ENCODE measurements around the gene HBB. TPM values are rescaled to one million over a fixed set of nuclear protein-coding genes. Genes with fewer than 3 reads are reported as not detected.

The HBB gene
- total RNA-seq, 1 donor from 2014 or later: not detected

GRCh38 chr11:5247472-5248192, 20.8 kb upstream of the HBB start:
- DNase-seq (ENCODE audit: low read depth in 2 of 2): no peak

GRCh38 chr11:5246772-5247471, 20.1 kb upstream of the HBB start:
- no peak for DNase-seq (ENCODE audit: low read depth in 2 of 2)

GRCh38 chr11:5245155-5245554, 18.3 kb upstream of the HBB start:
- no peak for DNase-seq (ENCODE audit: low read depth in 2 of 2)

GRCh38 chr11:5243816-5244180, 16.9 kb upstream of the HBB start:
- DNase-seq (ENCODE audit: low read depth in 2 of 2): no peak

- peak in 1 of 2 donors; percentile 14 for DNase-seq (ENCODE audit: low read depth in 2 of 2)
Observed at GRCh38 chr11:5242933-5243815, 16.3 kb upstream of the HBB start.

GRCh38 chr11:5242208-5242607, 15.3 kb upstream of the HBB start:
- no peak for DNase-seq (ENCODE audit: low read depth in 2 of 2)

GRCh38 chr11:5241458-5241857, 14.6 kb upstream of the HBB start:
- no peak for DNase-seq (ENCODE audit: low read depth in 2 of 2)

GRCh38 chr11:5240458-5240857, 13.6 kb upstream of the HBB start:
- no peak for DNase-seq (ENCODE audit: low read depth in 2 of 2)

GRCh38 chr11:5240056-5240455, 13.2 kb upstream of the HBB start:
- DNase-seq (ENCODE audit: low read depth in 2 of 2): no peak

- peak in 1 of 2 donors; percentile 3 for DNase-seq (ENCODE audit: low read depth in 2 of 2)
Observed at GRCh38 chr11:5239046-5239445, 12.2 kb upstream of the HBB start.

- DNase-seq (ENCODE audit: low read depth in 2 of 2): no peak
Observed at GRCh38 chr11:5238486-5238885, 11.6 kb upstream of the HBB start.

GRCh38 chr11:5237420-5237819, 10.5 kb upstream of the HBB start:
- DNase-seq (ENCODE audit: low read depth in 2 of 2): no peak

- DNase-seq (ENCODE audit: low read depth in 2 of 2): no peak
Observed at GRCh38 chr11:5235364-5236095, 8.7 kb upstream of the HBB start.

- DNase-seq (ENCODE audit: low read depth in 2 of 2): peak in 1 of 2 donors; percentile 4
Observed at GRCh38 chr11:5234381-5234834, 7.5 kb upstream of the HBB start, which contains the start of gene HBD. Gene HBD, minus strand, starts transcription at chr11:5234483. Its CDS starts 50 bp downstream, at chr11:5234433.

- DNase-seq (ENCODE audit: low read depth in 2 of 2): no peak
Observed at GRCh38 chr11:5233307-5233706, 6.4 kb upstream of the HBB start.

GRCh38 chr11:5232821-5233220, 6.0 kb upstream of the HBB start:
- DNase-seq (ENCODE audit: low read depth in 2 of 2): no peak

GRCh38 chr11:5232176-5232575, 5.3 kb upstream of the HBB start:
- no peak for DNase-seq (ENCODE audit: low read depth in 2 of 2)

- DNase-seq (ENCODE audit: low read depth in 2 of 2): no peak
Observed at GRCh38 chr11:5231111-5231510, 4.2 kb upstream of the HBB start.

GRCh38 chr11:5230266-5230665, 3.4 kb upstream of the HBB start:
- no peak for DNase-seq (ENCODE audit: low read depth in 2 of 2)

- no peak for DNase-seq (ENCODE audit: low read depth in 2 of 2)
Observed at GRCh38 chr11:5229796-5230195, 2.9 kb upstream of the HBB start.

- no peak for DNase-seq (ENCODE audit: low read depth in 2 of 2)
Observed at GRCh38 chr11:5229356-5229755, 2.5 kb upstream of the HBB start.

Data from lung microvascular endothelial cell (primary cell).